Measurements from ENCODE around the gene OR1L8. TPM values are rescaled to one million over a fixed set of nuclear protein-coding genes. Genes with fewer than 3 reads are reported as not detected.
A peak's percentile ranks its signal among the peaks of the same experiment; 100 is the strongest.
"Not testable (repeated sequence)": the region's sequence is repeated elsewhere in the genome, so short reads cannot be mapped to it uniquely, and the experiment has no call there.

Gene OR1L8, protein sequence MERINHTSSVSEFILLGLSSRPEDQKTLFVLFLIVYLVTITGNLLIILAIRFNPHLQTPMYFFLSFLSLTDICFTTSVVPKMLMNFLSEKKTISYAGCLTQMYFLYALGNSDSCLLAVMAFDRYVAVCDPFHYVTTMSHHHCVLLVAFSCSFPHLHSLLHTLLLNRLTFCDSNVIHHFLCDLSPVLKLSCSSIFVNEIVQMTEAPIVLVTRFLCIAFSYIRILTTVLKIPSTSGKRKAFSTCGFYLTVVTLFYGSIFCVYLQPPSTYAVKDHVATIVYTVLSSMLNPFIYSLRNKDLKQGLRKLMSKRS
- not detected for total RNA-seq

DNA sequence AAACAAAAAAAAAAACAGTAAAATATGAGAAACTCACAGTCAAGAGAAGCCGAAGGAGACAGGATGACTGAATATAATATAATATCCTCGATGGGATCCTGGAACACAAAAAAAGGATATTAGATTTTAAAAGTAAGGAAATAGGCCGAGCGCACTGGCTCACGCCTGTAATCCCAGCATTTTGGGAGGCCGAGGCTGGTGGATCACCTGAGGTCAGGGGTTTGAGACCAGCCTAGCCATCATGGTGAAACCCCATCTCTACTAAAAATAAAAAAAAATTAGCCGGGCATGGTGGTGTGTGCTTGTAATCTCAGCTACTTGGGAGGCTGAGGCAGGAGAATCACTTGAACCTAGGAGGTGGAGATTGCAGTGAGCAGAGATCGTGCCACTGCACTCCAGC is at the start of gene OR1L8:
TSS of gene OR1L8 (minus strand) at position 101 of the 400 bp plus-strand sequence. CDS start 14,907 bp downstream, outside the sequence.
- not testable (repeated sequence) for ATAC-seq

DNA sequence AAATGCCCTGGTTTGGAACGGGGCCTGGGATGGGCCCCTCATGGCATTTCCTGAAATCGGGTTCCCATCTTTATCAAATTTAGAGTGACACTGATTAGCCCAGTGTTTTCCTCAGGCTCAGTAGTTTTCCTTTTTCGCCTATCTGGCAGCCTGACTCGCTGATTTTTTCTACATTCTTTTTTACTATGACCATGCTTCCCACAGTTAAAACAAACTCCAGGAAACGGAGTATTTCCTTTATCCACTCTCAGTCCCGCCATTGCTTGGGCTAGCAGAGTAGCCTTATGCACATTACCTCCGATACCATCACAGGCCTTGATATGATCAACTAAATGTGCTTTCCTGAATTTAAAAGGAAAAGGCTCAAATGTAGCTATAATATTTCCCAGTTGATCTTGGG is 36.8 kb upstream of the OR1L8 start:
- ATAC-seq: no peak
- DNase-seq (ENCODE audit: low spot score): no peak

More for the DNA sequence above, at the start of gene OR1L8:
- DNase-seq (ENCODE audit: low spot score): not testable (repeated sequence)

DNA sequence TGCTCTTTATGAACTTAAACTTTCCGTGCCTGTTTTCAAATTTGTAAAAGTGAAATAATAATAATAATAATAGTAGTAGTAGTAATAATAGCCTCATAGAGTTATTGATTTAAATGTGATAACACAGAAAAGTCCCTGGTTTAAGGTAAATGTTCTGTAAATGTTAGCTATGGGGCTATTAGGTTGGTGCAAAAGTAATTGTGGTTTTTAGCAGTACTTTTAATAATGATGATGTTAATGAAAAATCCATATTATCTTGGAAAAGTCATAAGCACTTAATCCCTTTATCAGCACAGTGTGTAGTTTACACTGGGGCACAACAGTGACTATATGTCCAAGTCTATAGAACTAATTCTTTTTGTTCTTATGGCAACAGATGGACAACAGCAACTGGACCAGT is 31.2 kb upstream of the OR1L8 start, which contains the start of gene OR1Q1:
TSS of gene OR1Q1 (plus strand) at position 377 of the 400 bp plus-strand sequence. CDS start at position 377, 0 bp downstream.
- no peak for DNase-seq (ENCODE audit: low spot score)

DNA sequence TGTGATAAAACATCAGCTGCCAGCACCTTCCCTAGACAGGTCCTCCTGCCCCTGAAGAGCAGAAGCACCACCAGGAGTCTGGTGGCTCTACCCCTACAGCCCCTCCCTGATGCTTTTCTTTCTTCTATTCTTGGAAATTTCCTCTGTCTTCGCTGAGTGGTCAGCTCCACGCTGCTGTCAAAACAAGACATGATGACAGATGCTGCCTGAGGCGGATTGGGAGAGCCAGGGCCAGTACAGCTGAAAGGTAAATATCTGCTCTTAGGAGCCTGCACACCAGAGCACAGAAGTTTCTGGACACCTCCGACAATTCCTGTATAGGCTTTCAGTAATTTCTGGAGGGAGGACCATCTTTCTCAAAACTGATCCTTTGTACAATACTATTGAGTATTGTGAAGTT is 26.6 kb upstream of the OR1L8 start:
- DNase-seq (ENCODE audit: low spot score) (no peak), ATAC-seq (no peak)

More for the DNA sequence above, 31.2 kb upstream of the OR1L8 start, which contains the start of gene OR1Q1:
- no peak for ATAC-seq

DNA sequence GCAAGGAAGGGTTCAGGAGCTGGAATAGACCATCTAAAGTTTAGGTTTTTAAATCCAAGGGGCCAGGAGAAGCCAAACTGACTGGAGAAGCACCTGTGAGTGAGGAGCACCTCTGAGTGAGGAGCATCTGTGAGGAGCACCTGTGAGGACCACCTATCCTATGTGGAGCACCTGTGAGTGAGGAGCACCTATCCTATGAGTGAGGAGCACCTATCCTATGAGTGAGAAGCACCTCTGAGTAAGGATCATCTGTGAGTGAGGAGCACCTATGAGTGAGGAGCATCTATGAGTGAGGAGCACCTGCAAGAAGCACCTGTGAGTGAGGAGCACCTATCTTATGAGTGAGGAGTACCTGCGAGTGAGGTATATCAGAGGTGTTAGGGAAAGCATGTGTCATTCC is 23.4 kb upstream of the OR1L8 start:
- no peak for ATAC-seq
- DNase-seq (ENCODE audit: low spot score): no peak

DNA sequence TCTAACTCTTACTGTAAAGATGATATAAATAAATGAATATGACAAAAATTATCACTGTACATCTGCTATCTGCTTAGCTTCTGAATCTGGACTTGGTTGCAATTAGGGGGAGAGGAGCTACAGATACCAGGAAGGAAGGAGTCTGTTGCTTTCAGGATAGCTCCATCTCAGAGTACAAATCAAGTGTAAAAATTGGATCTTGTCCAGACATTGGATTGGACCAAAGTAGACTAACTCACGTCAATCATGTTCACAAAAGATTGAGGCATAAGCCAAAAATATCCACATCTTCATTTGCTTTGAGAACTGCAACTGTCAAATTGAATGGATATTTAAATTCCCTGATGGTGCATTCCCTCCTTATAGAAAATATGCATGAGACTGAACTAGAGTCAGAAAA is 22.5 kb upstream of the OR1L8 start:
- DNase-seq (ENCODE audit: low spot score) (no peak), ATAC-seq (no peak)

DNA sequence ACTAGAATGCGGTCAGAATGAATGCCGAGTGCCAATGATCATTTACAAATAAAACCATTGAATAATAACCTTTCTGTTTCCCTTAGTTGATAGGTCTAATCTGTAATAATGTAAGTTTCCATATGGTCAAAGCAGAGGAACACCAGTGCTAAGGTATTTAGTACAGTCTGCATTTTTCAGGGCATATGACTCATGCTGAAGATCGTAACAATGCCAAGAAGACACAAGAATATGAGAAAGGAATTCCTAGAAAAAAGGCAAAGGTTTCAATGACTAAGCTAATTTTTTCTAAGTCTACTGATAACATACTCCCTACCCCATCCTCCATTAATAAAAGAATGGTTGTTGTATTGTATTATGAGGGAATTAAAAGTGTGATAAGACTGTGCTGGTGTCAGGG is 2.8 kb downstream of the OR1L8 start:
- DNase-seq (ENCODE audit: low spot score): no peak
- peak; percentile 28 for ATAC-seq

DNA sequence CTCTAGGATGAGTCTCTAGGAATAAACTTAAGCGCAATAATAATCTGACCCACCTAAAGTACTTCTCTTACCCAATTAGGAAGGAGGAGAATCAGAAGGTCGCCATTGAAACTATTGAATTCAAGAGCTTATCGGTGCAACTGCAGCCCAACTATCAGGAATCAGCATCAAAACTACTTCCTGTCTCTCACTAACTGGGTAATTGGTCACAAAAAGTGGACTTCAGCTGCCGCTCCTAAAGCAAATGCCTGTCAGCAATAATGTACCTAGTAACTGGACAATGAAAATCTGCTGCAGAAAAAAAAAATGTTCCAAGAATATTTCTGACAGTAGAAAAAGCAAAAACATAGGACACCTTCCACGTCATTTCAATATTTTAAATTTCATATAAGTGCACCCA is 3.3 kb downstream of the OR1L8 start:
- ATAC-seq (no peak), DNase-seq (ENCODE audit: low spot score) (no peak)

DNA sequence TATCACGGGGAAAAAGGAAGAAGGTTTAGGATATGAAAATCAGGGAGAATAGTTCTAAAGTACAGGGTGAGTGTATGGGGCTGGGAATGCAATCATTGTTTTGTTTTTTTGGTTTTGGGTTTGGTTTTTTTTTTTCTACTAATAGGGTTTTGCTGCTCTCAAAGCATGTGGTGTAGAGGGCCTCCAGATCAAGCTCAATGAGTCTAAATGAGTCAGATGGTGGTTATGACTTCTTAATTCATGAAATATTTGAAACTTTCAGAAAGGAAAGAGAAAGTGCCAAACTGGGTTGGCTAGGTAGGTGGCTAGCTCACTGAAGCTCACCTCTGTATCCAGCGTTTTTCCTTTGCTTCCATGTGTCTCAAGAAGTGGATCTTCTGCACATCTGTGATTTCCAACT is 10.7 kb downstream of the OR1L8 start:
- ATAC-seq (no peak), DNase-seq (ENCODE audit: low spot score) (no peak)

DNA sequence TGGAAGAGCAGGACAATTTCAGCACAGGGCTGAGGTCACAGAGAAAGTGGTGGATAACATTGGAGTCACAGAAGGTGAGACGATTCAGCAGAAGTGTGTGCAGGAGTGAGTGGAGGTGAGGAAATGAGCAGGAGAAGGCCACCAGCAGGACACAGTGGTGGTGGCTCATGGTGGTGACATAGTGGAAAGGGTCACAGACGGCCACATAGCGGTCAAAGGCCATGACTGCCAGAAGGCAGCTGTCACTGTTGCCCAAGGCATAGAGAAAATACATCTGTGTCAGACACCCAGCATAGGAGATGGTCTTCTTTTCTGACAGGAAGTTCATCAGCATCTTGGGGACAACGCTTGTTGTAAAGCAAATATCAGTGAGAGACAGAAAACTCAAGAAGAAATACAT is 15.3 kb downstream of the OR1L8 start:
- DNase-seq (ENCODE audit: low spot score): no peak
- no peak for ATAC-seq

DNA sequence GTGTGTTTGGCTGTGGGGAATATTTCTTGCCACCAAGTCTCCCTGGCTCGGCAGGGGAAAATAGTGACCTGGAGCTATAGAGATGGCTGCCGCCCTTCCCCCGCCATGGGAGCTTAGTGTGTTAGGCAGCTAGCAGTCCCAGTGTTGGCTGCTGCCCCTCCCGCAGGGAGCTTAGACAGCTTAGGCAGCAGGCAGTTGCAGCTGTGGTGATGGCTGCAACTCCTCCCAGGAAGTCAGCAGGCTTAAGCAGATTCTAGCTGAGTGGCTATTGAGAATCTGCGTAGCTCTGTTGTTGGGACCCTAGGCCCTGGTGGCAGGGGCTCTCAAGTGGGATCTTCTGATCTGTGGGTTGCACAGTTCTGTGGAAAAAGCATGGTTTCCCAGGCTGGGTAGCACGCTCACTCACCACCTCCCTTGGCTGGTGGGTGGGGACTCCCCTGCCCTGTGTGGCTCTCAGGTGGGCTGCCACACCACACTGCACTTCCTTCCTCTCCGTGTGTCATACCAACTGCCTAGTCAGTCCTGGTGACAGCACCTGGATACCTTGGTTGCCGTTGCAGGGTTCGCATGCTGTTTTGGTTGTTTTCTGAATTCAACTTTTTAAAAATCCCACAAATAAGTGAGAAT is 20.9 kb downstream of the OR1L8 start:
- no peak for ATAC-seq
- no peak for DNase-seq (ENCODE audit: low spot score)

DNA sequence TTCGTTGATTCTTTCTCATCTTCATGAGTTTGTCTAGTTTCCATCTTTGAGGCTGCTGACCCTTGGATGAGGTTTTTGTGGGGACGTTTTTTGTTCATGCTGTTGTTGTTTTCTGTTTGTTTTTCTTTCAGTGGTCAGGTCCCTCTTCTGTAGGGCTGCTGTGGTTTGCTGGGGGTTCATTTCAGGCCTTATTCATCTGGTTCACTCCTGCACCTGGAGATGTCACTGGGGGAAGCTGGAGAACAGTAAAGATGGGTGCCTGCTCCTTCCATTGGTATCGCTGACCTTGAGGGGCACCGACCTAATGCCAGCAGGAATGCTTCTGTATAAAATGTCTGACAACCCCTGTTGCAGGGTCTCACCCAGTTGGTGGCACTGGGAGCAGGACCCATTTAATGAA is 21.7 kb downstream of the OR1L8 start:
- no peak for ATAC-seq

DNA sequence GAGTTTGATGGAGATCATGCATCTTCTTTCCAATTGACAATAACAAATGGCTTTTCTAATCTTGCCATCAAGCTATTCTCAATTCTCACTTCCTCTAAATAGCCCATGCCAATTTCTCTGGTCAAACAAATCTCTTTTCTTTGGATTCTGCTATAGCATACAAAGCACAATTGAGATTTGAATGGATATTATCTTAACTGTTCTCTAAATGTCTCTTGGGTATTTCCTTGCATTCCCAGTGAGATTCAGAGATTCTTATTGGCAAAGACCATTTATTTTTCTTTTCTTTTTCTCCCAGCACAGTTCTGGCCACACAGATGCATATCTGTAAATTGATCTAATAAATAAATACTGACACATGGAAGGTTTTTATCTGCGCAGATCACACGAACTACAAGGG is 30.4 kb downstream of the OR1L8 start, which contains the start of gene OR1N2:
TSS of gene OR1N2 (plus strand) at position 301 of the 400 bp plus-strand sequence. CDS start 100 bp downstream, outside the sequence.
- DNase-seq (ENCODE audit: low spot score) (no peak), ATAC-seq (no peak)

More for the DNA sequence above, 21.7 kb downstream of the OR1L8 start:
- no peak for DNase-seq (ENCODE audit: low spot score)

DNA sequence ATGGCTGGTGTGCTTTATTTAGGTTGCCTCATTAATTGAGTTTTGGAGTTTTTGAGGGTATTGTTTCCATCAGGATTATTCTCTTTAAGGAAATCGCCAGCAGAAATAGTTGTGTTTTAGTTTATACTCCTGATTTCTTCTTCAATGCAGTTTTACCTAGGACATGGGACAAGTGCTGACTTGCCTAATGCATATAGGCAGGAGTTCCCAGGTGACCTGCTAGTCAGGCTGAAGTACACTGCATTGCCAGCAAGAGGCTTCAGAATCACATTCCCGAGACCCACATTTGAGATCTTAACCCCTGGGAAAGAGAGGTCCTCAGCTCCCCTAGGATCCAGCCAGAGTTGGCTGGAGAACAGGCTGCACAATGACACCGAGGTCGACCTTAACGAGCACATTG is 31.8 kb downstream of the OR1L8 start:
- ATAC-seq (no peak), DNase-seq (ENCODE audit: low spot score) (no peak)

DNA sequence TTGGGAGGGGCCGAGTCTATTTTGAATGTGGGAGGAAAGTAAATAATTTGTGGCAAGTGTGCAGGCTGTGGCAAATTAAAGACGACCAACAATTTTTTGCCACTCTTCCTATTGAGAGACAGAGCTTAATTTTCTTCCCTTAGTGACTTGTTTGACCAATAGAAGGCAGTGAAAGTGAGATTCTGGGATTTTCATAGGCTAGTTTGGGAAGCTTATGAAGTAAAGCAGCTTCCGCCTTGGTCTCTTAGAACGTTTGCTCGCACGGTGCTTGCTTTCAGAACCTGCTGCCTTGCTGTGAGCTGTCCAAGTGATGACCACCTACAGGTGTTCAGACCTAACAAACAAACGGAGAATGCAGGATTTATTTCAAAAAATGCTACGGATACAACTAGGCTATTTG is 37.0 kb downstream of the OR1L8 start:
- ATAC-seq (no peak), DNase-seq (ENCODE audit: low spot score) (no peak)

DNA sequence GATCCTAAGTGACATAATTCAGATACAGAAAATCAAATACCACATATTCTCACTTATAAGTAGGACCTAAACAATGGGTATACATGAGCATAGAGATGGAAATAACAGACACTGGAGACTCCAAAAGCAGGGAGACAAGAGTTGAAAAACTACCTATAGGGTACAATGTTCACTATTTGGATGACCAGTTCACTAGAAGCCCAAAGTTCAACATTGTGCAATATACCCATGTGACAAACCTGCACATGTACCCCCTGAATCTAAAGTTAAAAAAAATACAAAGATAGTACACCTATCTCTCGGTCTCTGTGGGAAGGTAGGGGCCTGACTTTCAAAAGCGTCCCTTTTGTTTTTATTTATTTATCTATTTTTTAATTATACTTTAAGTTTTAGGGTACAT is 44.4 kb downstream of the OR1L8 start:
- DNase-seq (ENCODE audit: low spot score) (no peak), ATAC-seq (no peak)

DNA sequence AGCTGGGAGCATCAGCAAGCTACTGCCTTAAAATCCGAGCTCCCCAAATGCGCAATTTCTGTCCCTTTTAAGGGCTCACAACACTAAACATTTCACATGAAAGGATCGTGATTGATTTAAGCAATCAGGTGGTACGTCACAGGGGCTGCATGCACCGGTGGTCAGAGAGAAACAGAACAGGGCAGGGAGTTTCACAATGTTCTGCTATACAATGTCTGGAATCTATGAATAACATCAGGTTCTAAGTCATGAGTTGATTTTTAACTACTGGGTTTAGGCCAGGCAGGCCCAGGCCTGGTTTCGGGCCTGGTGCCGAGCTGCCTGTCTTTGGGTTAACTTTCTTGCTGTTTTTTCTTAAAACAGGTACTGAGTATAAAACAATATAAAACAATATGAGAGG is 46.1 kb downstream of the OR1L8 start:
- not testable (repeated sequence) for ATAC-seq; DNase-seq (ENCODE audit: low spot score)

DNA sequence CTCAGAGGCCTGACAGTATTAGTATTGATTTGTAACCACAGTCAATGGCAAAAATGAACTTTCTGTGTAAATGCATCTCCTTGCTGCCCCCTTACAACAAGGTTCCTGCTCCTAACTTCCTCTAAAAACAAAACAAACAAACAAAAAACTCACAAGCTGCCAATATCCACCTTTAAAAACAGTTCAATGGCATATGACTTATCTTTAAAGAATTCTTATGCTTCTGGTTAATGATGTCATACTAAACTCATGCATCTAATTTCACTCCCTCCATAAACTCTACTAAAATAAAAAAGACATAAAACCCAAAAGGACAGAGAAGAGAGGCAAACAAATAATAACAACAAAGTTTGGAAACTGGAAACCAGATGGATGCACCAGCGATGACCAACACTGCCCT is 47.0 kb downstream of the OR1L8 start:
- DNase-seq (ENCODE audit: low spot score) (no peak), ATAC-seq (no peak)

DNA sequence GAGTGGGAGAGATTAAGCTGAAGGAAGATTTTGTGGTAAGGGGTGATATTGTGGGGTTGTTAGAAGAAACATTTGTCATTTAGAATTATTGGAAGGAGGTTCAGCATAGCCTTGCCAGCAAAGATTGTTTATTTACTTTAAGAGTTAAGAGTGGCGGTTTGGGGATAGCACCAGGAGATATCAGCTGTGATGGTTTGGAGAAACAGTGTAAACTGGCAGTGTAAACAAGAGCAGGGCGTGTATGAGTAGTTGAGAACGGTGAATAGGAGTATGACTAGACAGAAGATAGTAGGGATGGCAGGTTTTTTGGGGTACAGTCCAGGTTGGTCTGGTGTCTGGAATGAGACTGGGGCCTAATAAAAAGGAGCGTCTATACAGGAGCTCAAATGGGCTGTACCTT is 52.0 kb downstream of the OR1L8 start:
- not testable (repeated sequence) for ATAC-seq; DNase-seq (ENCODE audit: low spot score)

DNA sequence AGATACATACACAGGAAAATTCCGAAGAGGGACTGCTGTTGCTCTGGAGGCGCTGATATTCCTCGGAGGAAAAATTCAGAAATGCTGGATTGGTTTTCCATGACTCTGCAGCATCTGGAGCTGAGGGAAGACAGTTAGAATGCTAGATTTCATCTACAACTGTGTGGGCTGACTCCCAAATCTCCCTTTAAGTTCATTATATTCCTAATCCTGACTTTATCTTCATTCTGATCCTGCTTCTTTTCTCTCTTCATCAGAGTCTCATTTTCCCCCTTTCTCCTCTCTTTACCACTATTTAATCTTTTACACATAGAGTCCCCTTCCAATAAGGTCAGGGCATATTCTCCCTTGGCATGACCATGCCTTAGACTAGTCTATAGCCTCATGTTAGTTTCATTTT is 56.0 kb downstream of the OR1L8 start, which contains the start of gene OR1N1:
TSS of gene OR1N1 (minus strand) at position 101 of the 400 bp plus-strand sequence. CDS start at position 101, 0 bp downstream.
- no peak for ATAC-seq
- DNase-seq (ENCODE audit: low spot score): no peak

DNA sequence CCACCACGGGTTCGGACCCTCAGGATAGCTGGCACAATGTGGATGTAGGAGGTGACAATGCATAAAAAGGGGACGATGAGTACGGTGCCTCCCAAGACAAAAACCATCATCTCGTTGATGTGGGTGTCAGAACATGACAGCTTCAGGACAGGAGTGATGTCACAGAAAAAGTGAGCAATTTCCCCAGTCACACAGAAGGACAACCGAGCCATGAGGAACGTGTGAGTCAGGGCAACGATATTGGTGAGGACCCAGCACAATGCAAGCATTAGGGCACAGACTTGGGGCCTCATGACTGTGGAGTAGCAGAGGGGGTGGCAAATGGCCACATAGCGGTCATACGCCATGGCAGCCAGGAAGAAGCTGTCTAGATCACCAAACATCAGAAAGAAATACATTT is 56.6 kb downstream of the OR1L8 start:
- DNase-seq (ENCODE audit: low spot score): no peak
- ATAC-seq: no peak

DNA sequence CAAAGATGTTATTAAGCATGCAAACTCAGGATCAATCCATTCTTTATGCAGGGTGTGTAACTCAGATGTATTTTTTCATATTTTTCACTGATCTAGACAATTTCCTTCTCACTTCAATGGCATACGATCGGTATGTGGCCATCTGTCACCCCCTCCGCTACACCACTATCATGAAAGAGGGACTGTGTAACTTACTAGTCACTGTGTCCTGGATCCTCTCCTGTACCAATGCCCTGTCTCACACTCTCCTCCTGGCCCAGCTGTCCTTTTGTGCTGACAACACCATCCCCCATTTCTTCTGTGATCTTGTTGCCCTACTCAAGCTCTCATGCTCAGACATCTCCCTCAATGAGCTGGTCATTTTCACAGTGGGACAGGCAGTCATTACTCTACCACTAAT is 63.8 kb downstream of the OR1L8 start:
- ATAC-seq: no peak
- no peak for DNase-seq (ENCODE audit: low spot score)

Data from left lobe of liver (tissue), 2 donors.